HFF-Myc (cell line): ENCODE results near the gene CNTN5.

ENCODE experiments used
- DNase-seq: peaks from one replicate; pipeline ENCODE4 v3.0.0-alpha.2; 2011; ENCODE audit warnings: low read depth; ENCODE audit errors: extremely low read depth
- H3K4me3 ChIP-seq: replicated peaks from 2 replicates; pipeline ENCODE4 v1.5.1; 2011; ENCODE audit warnings: low read depth, mild to moderate bottlenecking, control low read depth, low read length
- CTCF ChIP-seq: IDR thresholded peaks from 2 replicates; pipeline ENCODE4 v1.5.1; 2012; ENCODE audit warnings: mild to moderate bottlenecking, low read depth, low read length, control low read depth; ENCODE audit errors: missing control alignments

Gene CNTN5

GRCh38 chr11:100328626-100329340, 1308.0 kb downstream of the CNTN5 start:
- no peak for TF ChIP-seq CTCF
- H3K4me3 ChIP-seq = no peak overlapping the region
- DNase-seq = no peak

- TF ChIP-seq CTCF = no peak
- H3K4me3 ChIP-seq = no peak overlapping the region
- no peak for DNase-seq
These were observed 1308.6 kb downstream of the CNTN5 start for GRCh38 chr11:100329352-100329751.

DNA sequence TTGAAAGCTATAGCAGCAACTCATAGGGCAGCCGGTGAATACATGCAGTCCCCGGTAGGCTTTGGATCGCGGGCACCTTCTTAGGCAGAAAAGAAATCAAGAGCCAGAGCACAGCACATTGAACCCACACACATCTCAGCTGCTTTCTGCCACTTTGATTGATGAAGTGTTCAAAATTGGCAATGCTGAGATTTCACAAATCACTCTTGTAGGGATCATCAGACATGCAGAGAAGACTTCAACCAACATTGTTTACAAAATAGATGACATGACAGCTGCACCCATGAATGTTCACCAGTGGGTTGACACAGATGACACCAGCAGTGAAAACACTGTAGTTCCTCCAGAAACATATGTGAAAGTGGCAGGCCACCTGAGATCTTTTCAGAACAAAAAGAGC, 1316.1 kb downstream of the CNTN5 start:
- no peak for TF ChIP-seq CTCF
- no peak overlapping the region for H3K4me3 ChIP-seq
- no peak for DNase-seq

DNA sequence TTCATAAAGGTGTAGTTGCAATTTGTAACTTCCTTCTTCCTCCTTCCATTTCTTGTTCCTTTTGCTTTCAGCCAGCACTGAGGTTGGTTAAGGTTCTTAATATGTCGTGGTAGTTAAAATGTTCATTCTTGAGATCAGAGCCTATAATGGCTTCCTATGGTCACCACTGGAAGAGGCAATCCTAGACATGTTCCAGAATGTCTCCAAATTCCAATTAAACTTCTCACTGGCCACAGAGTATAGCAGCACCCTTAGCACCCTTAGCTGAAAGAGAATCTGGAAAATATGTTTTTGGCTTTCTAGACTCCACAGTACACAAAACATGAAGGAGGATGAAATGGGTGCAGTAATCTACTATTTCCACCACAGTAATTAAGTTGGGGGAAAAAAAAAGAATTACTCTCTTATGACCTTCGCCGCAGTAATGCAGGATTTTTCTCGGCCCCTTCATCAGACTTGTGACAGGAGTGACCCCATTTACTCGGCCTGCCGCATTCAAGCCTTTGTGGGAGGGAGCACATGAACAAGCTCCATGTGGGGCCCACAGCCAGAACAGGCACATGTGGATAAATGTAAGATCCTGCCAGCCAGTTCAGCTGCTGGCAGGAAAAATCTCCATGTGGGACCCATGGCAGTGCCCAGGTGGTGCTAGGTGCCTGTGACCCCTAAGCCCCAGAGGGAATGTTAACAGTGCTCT, 1317.5 kb downstream of the CNTN5 start:
- no peak overlapping the region for H3K4me3 ChIP-seq
- no peak for TF ChIP-seq CTCF
- no peak for DNase-seq

DNA sequence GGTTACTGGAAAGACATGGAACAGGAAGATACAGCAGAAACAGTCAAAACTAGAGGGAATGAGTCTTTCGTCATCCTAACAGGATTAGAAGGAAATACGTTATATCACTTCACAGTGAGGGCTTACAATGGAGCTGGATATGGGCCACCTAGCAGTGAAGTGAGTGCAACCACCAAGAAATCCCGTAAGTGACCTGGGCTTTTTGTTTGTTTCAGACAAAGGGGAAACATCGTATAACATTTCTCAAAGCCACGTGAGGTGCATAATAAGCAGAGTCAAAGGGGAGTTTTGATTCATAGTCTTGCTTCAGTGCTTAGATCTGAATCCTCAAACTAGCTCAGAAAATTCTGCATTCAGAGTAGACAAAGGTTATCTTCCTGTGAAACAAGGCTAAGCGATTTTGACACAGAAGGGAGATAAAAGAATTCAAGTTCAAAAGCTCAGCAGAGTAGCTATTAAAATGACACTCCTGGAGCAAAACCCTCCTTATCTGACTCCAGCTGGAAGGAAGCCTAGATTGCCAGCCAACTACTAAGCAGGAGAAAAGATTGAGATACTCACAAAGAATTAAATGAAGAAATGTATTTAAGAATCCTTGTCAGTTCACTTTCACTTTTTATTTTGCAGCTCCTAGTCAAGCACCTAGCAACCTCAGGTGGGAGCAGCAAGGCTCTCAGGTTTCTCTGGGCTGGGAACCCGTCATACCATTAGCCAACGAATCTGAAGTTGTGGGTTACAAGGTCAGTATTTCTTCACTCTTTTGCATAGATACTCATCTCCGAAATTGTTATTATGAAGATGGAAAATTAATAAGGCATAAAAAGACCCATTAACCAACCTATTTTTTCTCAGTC, 1319.9 kb downstream of the CNTN5 start:
- TF ChIP-seq CTCF = no peak
- DNase-seq = no peak
- no peak overlapping the region for H3K4me3 ChIP-seq

DNA sequence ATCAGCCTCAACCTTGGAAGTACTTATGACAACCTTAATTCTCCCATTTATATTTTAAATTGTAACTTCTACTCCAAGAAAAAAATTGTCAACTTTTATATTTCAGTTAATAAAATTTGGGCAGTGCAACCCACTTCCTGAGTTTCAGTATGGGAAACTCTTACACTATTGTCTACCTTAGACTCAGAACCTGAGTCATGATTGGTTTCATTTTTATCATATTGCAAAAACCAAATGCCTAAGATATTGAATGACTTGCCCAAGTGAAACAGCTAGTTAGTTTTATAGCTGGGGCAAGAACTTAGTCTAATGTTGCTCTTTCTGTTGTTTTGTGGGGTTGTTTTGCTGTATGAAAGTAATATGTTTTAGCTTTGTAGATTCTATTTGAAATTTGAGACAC, 1332.3 kb downstream of the CNTN5 start:
- DNase-seq = no peak
- no peak overlapping the region for H3K4me3 ChIP-seq
- TF ChIP-seq CTCF = no peak
